ENCODE data around the gene HIPK4. TPM values are rescaled to one million over a fixed set of nuclear protein-coding genes. Genes with fewer than 3 reads are reported as not detected.

The HIPK4 gene
- total RNA-seq, 1 experiment from 2014 or later: 0.74 TPM

GRCh38 chr19:40377876-40378385 is 12.1 kb downstream of the HIPK4 start (continued):
- TF ChIP-seq, protein P1, sequence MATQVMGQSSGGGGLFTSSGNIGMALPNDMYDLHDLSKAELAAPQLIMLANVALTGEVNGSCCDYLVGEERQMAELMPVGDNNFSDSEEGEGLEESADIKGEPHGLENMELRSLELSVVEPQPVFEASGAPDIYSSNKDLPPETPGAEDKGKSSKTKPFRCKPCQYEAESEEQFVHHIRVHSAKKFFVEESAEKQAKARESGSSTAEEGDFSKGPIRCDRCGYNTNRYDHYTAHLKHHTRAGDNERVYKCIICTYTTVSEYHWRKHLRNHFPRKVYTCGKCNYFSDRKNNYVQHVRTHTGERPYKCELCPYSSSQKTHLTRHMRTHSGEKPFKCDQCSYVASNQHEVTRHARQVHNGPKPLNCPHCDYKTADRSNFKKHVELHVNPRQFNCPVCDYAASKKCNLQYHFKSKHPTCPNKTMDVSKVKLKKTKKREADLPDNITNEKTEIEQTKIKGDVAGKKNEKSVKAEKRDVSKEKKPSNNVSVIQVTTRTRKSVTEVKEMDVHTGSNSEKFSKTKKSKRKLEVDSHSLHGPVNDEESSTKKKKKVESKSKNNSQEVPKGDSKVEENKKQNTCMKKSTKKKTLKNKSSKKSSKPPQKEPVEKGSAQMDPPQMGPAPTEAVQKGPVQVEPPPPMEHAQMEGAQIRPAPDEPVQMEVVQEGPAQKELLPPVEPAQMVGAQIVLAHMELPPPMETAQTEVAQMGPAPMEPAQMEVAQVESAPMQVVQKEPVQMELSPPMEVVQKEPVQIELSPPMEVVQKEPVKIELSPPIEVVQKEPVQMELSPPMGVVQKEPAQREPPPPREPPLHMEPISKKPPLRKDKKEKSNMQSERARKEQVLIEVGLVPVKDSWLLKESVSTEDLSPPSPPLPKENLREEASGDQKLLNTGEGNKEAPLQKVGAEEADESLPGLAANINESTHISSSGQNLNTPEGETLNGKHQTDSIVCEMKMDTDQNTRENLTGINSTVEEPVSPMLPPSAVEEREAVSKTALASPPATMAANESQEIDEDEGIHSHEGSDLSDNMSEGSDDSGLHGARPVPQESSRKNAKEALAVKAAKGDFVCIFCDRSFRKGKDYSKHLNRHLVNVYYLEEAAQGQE (IDR thresholded peaks at IDR 0.05; ENCODE audit: low read depth): no peak
- TF ChIP-seq POLR2AphosphoS5 (IDR thresholded peaks at IDR 0.05; ENCODE audit: low read depth, low read length) (no peak), TCF7L2 (IDR thresholded peaks at IDR 0.05; ENCODE audit: borderline replicate concordance, extremely low read depth, insufficient read depth, insufficient read length) (no peak), POLR2A (IDR thresholded peaks at IDR 0.05; ENCODE audit: borderline replicate concordance, extremely low read depth, insufficient read depth, insufficient read length) (no peak), EZH2 (IDR thresholded peaks at IDR 0.05) (no peak), SRF (IDR thresholded peaks at IDR 0.05; ENCODE audit: low read depth) (no peak), FOSL1 (IDR thresholded peaks at IDR 0.05; ENCODE audit: low read depth) (no peak)
- TF ChIP-seq, protein P2, sequence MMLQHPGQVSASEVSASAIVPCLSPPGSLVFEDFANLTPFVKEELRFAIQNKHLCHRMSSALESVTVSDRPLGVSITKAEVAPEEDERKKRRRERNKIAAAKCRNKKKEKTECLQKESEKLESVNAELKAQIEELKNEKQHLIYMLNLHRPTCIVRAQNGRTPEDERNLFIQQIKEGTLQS (IDR thresholded peaks at IDR 0.05): no peak

DNA sequence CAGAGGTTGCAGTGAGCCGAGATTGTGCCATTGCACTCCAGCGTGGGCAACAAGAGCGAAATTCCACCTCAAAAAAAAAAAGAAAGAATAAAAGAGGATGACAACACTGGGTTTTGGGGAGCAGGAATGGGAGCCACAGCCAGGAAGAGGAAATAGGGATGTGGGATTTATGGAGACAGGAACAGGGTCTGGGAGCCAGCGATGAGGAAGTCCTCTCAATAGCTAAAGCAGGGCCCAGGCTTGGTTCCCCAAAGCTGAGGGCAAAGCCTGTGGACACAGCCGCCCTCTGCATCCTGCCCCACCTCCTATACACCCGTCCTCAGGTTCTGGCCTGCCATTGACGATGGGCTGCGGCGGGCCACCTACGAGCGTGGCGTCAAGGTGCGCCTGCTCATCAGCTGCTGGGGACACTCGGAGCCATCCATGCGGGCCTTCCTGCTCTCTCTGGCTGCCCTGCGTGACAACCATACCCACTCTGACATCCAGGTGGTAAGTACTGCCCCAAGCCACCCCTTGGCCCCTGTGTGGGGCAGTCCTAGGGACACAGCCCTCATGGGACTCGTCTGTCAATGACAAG is 13.6 kb downstream of the HIPK4 start:
- RAD21 ChIA-PET (ENCODE audit: low non-redundant PET in 1 of 2, low total read pairs in 2 of 2, uncharacterized antibody in 2 of 2, unreplicated experiment in 2 of 2): no interaction called here
- H3K27me3 ChIP-seq (ENCODE audit: insufficient read depth, low read length): no peaks in the 10 kb centered on the region
- no peak overlapping the region for H3K4me2 ChIP-seq (ENCODE audit: low read length)
- intact Hi-C loops (cut with micrococcal nuclease): no loop called here
- no peaks in the 10 kb centered on the region; a peak in 1 of 4 replicates for H3K36me3 ChIP-seq (ENCODE audit: control insufficient read depth in 1 of 2, insufficient read depth in 2 of 2, low read length in 2 of 2)
- no TSS peak for BruUV-seq (replicated peaks)
- H3K4me3 ChIP-seq (replicated peaks in 1 of 2; ENCODE audit: low read depth in 1 of 2, low read length in 2 of 2): no peak overlapping the region
- POLR2A ChIA-PET: no interaction called here
- no peak for ATAC-seq
- no peak overlapping the region for H3K27ac ChIP-seq (ENCODE audit: low read depth, low read length)
- no peaks in the 10 kb centered on the region for H3K9me3 ChIP-seq (ENCODE audit: control insufficient read depth in 1 of 2, insufficient read depth in 1 of 2, low read depth in 1 of 2, low read length in 2 of 2)
- TF ChIP-seq YY1 (IDR thresholded peaks at IDR 0.05; ENCODE audit: extremely low read depth, insufficient replicate concordance, low read depth, low read length) (no peak), ZFX (IDR thresholded peaks at IDR 0.05) (no peak), RAD21 (IDR thresholded peaks at IDR 0.05; ENCODE audit: low read depth) (no peak), CEBPB (IDR thresholded peaks at IDR 0.05; ENCODE audit: low read depth) (no peak), EZH2 (IDR thresholded peaks at IDR 0.05) (no peak), ELF1 (IDR thresholded peaks at IDR 0.05; ENCODE audit: borderline replicate concordance, low read depth) (no peak), EGR1 (IDR thresholded peaks at IDR 0.05; ENCODE audit: low read depth) (no peak), POLR2AphosphoS5 (IDR thresholded peaks at IDR 0.05; ENCODE audit: low read depth, low read length) (no peak), SRF (IDR thresholded peaks at IDR 0.05; ENCODE audit: low read depth) (no peak), TCF7L2 (IDR thresholded peaks at IDR 0.05; ENCODE audit: borderline replicate concordance, extremely low read depth, insufficient read depth, insufficient read length) (no peak), ZNF274 (IDR thresholded peaks at IDR 0.05; ENCODE audit: low read depth, low read length) (no peak), POLR2A (IDR thresholded peaks at IDR 0.05; ENCODE audit: borderline replicate concordance, extremely low read depth, insufficient read depth, insufficient read length) (no peak), SP1 (IDR thresholded peaks at IDR 0.05; ENCODE audit: low read depth) (no peak)
- TF ChIP-seq, protein P3, sequence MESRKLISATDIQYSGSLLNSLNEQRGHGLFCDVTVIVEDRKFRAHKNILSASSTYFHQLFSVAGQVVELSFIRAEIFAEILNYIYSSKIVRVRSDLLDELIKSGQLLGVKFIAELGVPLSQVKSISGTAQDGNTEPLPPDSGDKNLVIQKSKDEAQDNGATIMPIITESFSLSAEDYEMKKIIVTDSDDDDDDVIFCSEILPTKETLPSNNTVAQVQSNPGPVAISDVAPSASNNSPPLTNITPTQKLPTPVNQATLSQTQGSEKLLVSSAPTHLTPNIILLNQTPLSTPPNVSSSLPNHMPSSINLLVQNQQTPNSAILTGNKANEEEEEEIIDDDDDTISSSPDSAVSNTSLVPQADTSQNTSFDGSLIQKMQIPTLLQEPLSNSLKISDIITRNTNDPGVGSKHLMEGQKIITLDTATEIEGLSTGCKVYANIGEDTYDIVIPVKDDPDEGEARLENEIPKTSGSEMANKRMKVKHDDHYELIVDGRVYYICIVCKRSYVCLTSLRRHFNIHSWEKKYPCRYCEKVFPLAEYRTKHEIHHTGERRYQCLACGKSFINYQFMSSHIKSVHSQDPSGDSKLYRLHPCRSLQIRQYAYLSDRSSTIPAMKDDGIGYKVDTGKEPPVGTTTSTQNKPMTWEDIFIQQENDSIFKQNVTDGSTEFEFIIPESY (IDR thresholded peaks at IDR 0.05; ENCODE audit: extremely low read depth, insufficient replicate concordance, low read length): no peak
- H2AFZ ChIP-seq (ENCODE audit: low read depth, low read length, poor library complexity, severe bottlenecking): no peak overlapping the region
- CTCF ChIA-PET: no interaction called here
- H4K20me1 ChIP-seq (ENCODE audit: insufficient read depth): no peaks in the 10 kb centered on the region
- no peak overlapping the region for H3K9ac ChIP-seq (ENCODE audit: low read length)
- no peak for DNase-seq (ENCODE audit: low read depth, low spot score)
- no peaks in the 10 kb centered on the region for H3K4me1 ChIP-seq (ENCODE audit: control insufficient read depth in 1 of 2, insufficient read depth in 2 of 2, low read length in 2 of 2)
- no peaks in the 10 kb centered on the region for H3K79me2 ChIP-seq (ENCODE audit: insufficient read depth, low read length)
- no peaks in the 10 kb centered on the region for H3K9me2 ChIP-seq (ENCODE audit: insufficient read depth)

All from HCT116 (cell line).